Endodermal cell (in vitro differentiated cells): ENCODE data around the gene MNT. TPM values are rescaled to one million over a fixed set of nuclear protein-coding genes. Genes with fewer than 3 reads are reported as not detected.
"Not testable (repeated sequence)": the region's sequence is repeated elsewhere in the genome, so short reads cannot be mapped to it uniquely, and the experiment has no call there.

ENCODE experiments used
- DNase-seq: peaks from one replicate; pipeline ENCODE4 v3.0.0-alpha.2; 2017
- H3K27ac ChIP-seq: 2 replicates; pipeline ENCODE4 v1.5.1; 2013; ENCODE audit warnings: mild to moderate bottlenecking, low read depth, low read length, moderate library complexity
- H3K27me3 ChIP-seq: 2 replicates; pipeline ENCODE4 v1.6.1; 2013; ENCODE audit warnings: mild to moderate bottlenecking, low read length, moderate library complexity; ENCODE audit not compliant: insufficient read depth, control insufficient read depth, poor library complexity, severe bottlenecking
- H3K36me3 ChIP-seq: 2 replicates; pipeline ENCODE4 v1.7.0; 2013; ENCODE audit warnings: mild to moderate bottlenecking, low read length, moderate library complexity; ENCODE audit not compliant: control insufficient read depth, insufficient read depth
- H3K4me1 ChIP-seq: one replicate; pipeline ENCODE4 v1.7.0; 2013; ENCODE audit warnings: low read length; ENCODE audit not compliant: control insufficient read depth, insufficient read depth
- H3K4me3 ChIP-seq: 2 replicates; pipeline ENCODE4 v1.5.1; 2013; ENCODE audit warnings: mild to moderate bottlenecking, low read length, moderate library complexity
- H3K9ac ChIP-seq: 2 replicates; pipeline ENCODE4 v1.6.1; 2013; ENCODE audit warnings: mild to moderate bottlenecking, low read length, moderate library complexity; ENCODE audit not compliant: poor library complexity, severe bottlenecking; ENCODE audit errors: extremely low read depth
- H3K9me3 ChIP-seq: 2 replicates; pipeline ENCODE4 v1.6.1; 2013; ENCODE audit warnings: mild to moderate bottlenecking, low read length, moderate library complexity; ENCODE audit not compliant: control insufficient read depth
- H3K27ac Mint-ChIP-seq: 2 replicates; pipeline ENCODE4 v1.8.0; 2020; ENCODE audit warnings: mixed read lengths
- H3K27me3 Mint-ChIP-seq: 2 replicates; pipeline ENCODE4 v1.8.0; 2021; ENCODE audit warnings: mild to moderate bottlenecking, mixed read lengths; ENCODE audit not compliant: insufficient read depth
- H3K36me3 Mint-ChIP-seq: 2 replicates; pipeline ENCODE4 v1.8.0; 2020; ENCODE audit warnings: low read depth, mixed read lengths
- H3K4me1 Mint-ChIP-seq: 2 replicates; pipeline ENCODE4 v1.8.0; 2020; ENCODE audit warnings: mixed read lengths
- H3K4me3 Mint-ChIP-seq: 2 replicates; pipeline ENCODE4 v1.8.0; 2020; ENCODE audit warnings: mild to moderate bottlenecking, moderate library complexity, mixed read lengths
- H3K9me3 Mint-ChIP-seq: 2 replicates; pipeline ENCODE4 v1.8.0; 2020; ENCODE audit warnings: mild to moderate bottlenecking, mixed read lengths
- CTCF ChIP-seq: fragments of 200-600 bp; sonication (generic); conservative IDR thresholded peaks from 2 replicates; pipeline ENCODE4 v1.5.0; 2021; ENCODE audit warnings: antibody characterized with exemption, mild to moderate bottlenecking
- WGBS, 2 experiments: methylation state at CpG; one replicate each; pipeline versions ENCODE4 v1.1.5 to v1.1.7; 2013; ENCODE audit warnings: missing lambda C conversion rate in 2 of 2, mixed read lengths in 1 of 2; ENCODE audit not compliant: insufficient coverage in 1 of 2, insufficient read length in 1 of 2; 5-methylcytosine and 5-hydroxymethylcytosine counted together
- long read RNA-seq, 4 experiments: library from polyadenylated mRNA in 2 of 4; library from RNA in 1 of 4; library from capped mRNA in 1 of 4; stranded (forward) in 3 of 4; unstranded in 1 of 4; transcript quantifications; one replicate each; pipeline ENCODE4 v2.0.0, GENCODE V29; 2020 to 2021; ENCODE audit warnings: inconsistent platforms in 1 of 4
- polyA plus RNA-seq, 2 experiments: library from polyadenylated mRNA; stranded (reverse); fragments of 50-300 nt; gene quantifications; one replicate each; pipeline ENCODE4 v1.2.3, GENCODE V29; 2013
- total RNA-seq, 2 donors: library from RNA; stranded (reverse); fragmentation: NEBNext Ultra II Directional in 1 of 2; extraction: Animal tissue kit (Norgen Biotek cat#: 25700) in 1 of 2; gene quantifications; 2 replicates in 1 of 2; 3 replicates in 1 of 2; pipeline ENCODE4 v1.2.1, GENCODE V29; 2021

The MNT gene
- total RNA-seq: 10 to 100 TPM; 25.3 to 30.2 TPM
- polyA plus RNA-seq (2013, experiment 1 of 2): 19.1 TPM
- polyA plus RNA-seq (2013, experiment 2 of 2): 20.1 TPM
- long read RNA-seq, experiment 1, partial matches to known transcripts: 1 of 5 reads
- long read RNA-seq, experiment 1, other reads (novel, unspliced or antisense): 4 of 5 reads
- long read RNA-seq, experiment 2, full-length matches to known transcripts: 1 of 11 reads
- long read RNA-seq, experiment 2, partial matches to known transcripts: 0 of 11 reads
- long read RNA-seq, experiment 2, other reads (novel, unspliced or antisense): 10 of 11 reads
- long read RNA-seq, experiment 3, partial matches to known transcripts: 0 of 6 reads
- long read RNA-seq, experiment 3, other reads (novel, unspliced or antisense): 5 of 6 reads
- long read RNA-seq, experiment 4, partial matches to known transcripts: 0 of 1 reads
- long read RNA-seq, experiment 4, other reads (novel, unspliced or antisense): 0 of 1 reads

DNA sequence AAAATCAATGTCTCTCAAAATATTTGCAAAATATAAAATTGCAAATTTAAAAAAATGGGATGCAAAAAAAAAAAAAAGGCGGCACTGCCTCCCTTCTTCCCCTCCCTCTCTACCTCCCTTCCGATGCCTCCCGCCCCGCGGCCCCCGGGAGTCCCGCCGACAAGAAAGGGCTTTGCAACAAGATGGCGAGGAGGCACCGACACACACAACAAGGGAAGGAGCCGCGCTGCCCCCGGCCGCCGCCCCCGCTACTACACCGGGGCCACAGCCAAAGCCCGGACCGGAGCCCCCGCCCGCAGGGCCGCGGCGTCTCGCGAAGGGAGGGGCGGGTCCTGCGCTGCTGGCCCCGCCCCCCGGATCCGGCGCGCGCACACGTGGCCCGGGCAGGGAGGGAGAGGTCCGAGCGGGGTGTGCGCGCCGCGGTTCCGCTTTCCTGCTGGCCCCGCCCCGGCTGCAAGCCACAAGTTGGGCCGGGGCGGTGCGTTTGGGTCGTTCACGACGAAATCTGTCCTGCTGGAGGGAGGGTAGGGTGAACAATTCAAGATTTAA lies at the start of gene MNT:
TSS of gene MNT (minus strand) at position 184 of the 549 bp plus-strand sequence. CDS start 348 bp downstream, outside the sequence.
- peaks cover 2% of the 10 kb centered on the region for H3K36me3 Mint-ChIP-seq
- 0% methylated on average over 22 to 50 of the region's 51 CpGs for WGBS, 2 experiments
- TF ChIP-seq CTCF: no peak
- Histone ChIP-seq H3K4me3 (peak within 1 kb of the TSS; percentile 96), H3K9me3 (no peaks in the 10 kb centered on the region), H3K4me1 (peaks cover 15% of the 10 kb centered on the region), H3K9ac (peak within 1 kb of the TSS; percentile 97), H3K27ac (peak within 1 kb of the TSS; percentile 98), H3K36me3 (no peaks in the 10 kb centered on the region), H3K27me3 (no peaks in the 10 kb centered on the region)
- H3K27me3 Mint-ChIP-seq: no peaks in the 10 kb centered on the region
- H3K4me3 Mint-ChIP-seq: peak within 1 kb of the TSS; percentile 86
- peak within 1 kb of the TSS; percentile 99 for H3K27ac Mint-ChIP-seq
- peaks cover 23% of the 10 kb centered on the region for H3K4me1 Mint-ChIP-seq
- DNase-seq: peak; percentile 99
- H3K9me3 Mint-ChIP-seq: no peaks in the 10 kb centered on the region

GRCh38 chr17:2450016-2450650 lies 49.3 kb upstream of the MNT start:
- Mint-ChIP-seq H3K27ac (peak overlapping the region; percentile 10), H3K36me3 (peaks cover 30% of the 10 kb centered on the region), H3K4me1 (peaks cover 8% of the 10 kb centered on the region), H3K9me3 (peaks cover 19% of the 10 kb centered on the region), H3K4me3 (no peak overlapping the region), H3K27me3 (no peaks in the 10 kb centered on the region)
- H3K36me3 ChIP-seq: peaks cover 31% of the 10 kb centered on the region
- H3K27me3 ChIP-seq: no peaks in the 10 kb centered on the region
- DNase-seq: no peak
- no peak overlapping the region for H3K9ac ChIP-seq
- peaks cover 23% of the 10 kb centered on the region for H3K9me3 ChIP-seq
- no peaks in the 10 kb centered on the region for H3K4me1 ChIP-seq
- no peak overlapping the region for H3K4me3 ChIP-seq
- TF ChIP-seq CTCF: no peak
- H3K27ac ChIP-seq: no peak overlapping the region
- WGBS, 2 experiments: 91 to 92% methylated on average over 3 to 4 of the region's 5 CpGs

DNA sequence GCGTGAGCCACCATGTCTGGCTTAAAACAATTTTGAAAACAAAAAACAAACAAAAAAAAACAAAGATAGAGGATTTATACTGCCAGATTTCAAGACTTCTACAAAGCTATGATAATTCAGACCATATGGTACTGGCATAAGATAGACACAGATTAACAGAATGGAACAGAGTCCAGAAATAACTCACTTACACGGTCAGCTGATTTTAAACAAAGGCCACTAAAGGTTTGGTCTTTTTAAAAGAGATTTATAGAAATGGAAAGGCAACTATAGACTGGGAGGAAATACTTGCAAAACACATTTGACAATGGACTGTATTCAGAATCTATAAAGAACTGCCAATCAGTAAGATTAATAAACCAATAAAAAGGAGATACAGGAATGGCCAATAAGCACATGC lies 48.6 kb upstream of the MNT start:
- no peak overlapping the region for H3K27ac Mint-ChIP-seq
- WGBS, 2 experiments: 94 to 95% methylated on average over 2 of the region's 2 CpGs
- peaks cover 23% of the 10 kb centered on the region for H3K9me3 ChIP-seq
- no peaks in the 10 kb centered on the region for H3K27me3 Mint-ChIP-seq
- H3K4me1 ChIP-seq: no peaks in the 10 kb centered on the region
- no peak for TF ChIP-seq CTCF
- peaks cover 19% of the 10 kb centered on the region for H3K9me3 Mint-ChIP-seq
- no peak overlapping the region for H3K9ac ChIP-seq
- peaks cover 31% of the 10 kb centered on the region for H3K36me3 Mint-ChIP-seq
- H3K36me3 ChIP-seq: peaks cover 34% of the 10 kb centered on the region
- H3K4me3 Mint-ChIP-seq: no peak overlapping the region
- peak overlapping the region; percentile 13 for H3K4me3 ChIP-seq
- H3K4me1 Mint-ChIP-seq: peaks cover 8% of the 10 kb centered on the region
- H3K27me3 ChIP-seq: no peaks in the 10 kb centered on the region
- no peak overlapping the region for H3K27ac ChIP-seq
- DNase-seq: no peak

- DNase-seq, H3K27ac ChIP-seq, H3K27me3 ChIP-seq, H3K9ac ChIP-seq, H3K4me3 ChIP-seq, H3K27ac Mint-ChIP-seq, H3K4me1 Mint-ChIP-seq, H3K27me3 Mint-ChIP-seq, H3K4me1 ChIP-seq, H3K4me3 Mint-ChIP-seq: not testable (repeated sequence)
- H3K36me3 Mint-ChIP-seq: peaks cover 32% of the 10 kb centered on the region
- peaks cover 19% of the 10 kb centered on the region for H3K9me3 Mint-ChIP-seq
- no CpG with 5 or more reads among the region's 29 CpGs for WGBS, 2 experiments
- Histone ChIP-seq H3K36me3 (peaks cover 27% of the 10 kb centered on the region), H3K9me3 (peaks cover 23% of the 10 kb centered on the region)
Measured at GRCh38 chr17:2447479-2447878, 46.6 kb upstream of the MNT start.
